ENCODE measurements around the gene MYCN. TPM values are rescaled to one million over a fixed set of nuclear protein-coding genes. Genes with fewer than 3 reads are reported as not detected.

MYCN gene
- total and polyA plus RNA-seq, 2 of the 4 experiments (the other 2 are of a cell fraction) = not detected

DNA sequence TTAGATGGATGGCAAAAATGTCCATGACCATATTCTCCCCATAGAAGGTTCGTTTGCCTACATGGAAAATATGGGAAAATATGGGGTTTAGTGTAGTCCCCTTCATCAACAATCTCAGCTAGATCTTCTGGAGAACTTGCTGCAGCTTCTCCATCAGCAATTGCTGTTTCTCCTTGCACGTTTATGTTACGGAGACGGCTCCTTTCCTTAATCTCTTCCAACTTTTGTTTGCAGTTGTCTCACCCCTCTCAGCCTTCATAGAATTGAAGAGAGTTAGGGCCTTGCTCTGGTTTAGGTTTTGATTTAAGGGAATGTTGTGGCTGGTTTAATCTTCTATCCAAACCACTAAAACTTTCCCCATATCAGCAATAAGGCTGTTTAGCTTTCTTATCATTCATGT is 28.9 kb downstream of the MYCN start:
- no peak overlapping the region for H4K91ac ChIP-seq (ENCODE audit: insufficient read depth, low read depth, low read length)
- no peaks in the 10 kb centered on the region for H3K27me3 ChIP-seq (ENCODE audit: control insufficient read depth, insufficient read depth, low read length)
- H2AK5ac ChIP-seq (ENCODE audit: low read depth, low read length) = no peak overlapping the region
- no peak overlapping the region for H3K9ac ChIP-seq (ENCODE audit: low read depth, low read length)
- no peak overlapping the region for H3K56ac ChIP-seq (ENCODE audit: extremely low read depth, insufficient read depth, low read length)
- H3K79me1 ChIP-seq (ENCODE audit: low read depth in 1 of 2, low read length in 2 of 2) = no peaks in the 10 kb centered on the region
- no peak overlapping the region for H3K4me2 ChIP-seq (ENCODE audit: low read depth, low read length)
- no peak overlapping the region for H3K4me3 ChIP-seq (ENCODE audit: insufficient read depth, low read depth, low read length)
- no CpG with 5 or more reads among the region's 4 CpGs for WGBS, 2 experiments (ENCODE audit: extremely low coverage in 2 of 2, insufficient read length in 1 of 2)
- no peaks in the 10 kb centered on the region for H3K9me1 ChIP-seq (ENCODE audit: insufficient read depth, low read length)
- no peak for DNase-seq
- no peak for TF ChIP-seq POLR2A (IDR thresholded peaks at IDR 0.05; ENCODE audit: low read depth, low read length)
- TF ChIP-seq, protein P1, sequence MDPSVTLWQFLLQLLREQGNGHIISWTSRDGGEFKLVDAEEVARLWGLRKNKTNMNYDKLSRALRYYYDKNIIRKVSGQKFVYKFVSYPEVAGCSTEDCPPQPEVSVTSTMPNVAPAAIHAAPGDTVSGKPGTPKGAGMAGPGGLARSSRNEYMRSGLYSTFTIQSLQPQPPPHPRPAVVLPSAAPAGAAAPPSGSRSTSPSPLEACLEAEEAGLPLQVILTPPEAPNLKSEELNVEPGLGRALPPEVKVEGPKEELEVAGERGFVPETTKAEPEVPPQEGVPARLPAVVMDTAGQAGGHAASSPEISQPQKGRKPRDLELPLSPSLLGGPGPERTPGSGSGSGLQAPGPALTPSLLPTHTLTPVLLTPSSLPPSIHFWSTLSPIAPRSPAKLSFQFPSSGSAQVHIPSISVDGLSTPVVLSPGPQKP (IDR thresholded peaks at IDR 0.05; ENCODE audit: borderline replicate concordance, low read depth, low read length) = no peak
- TF ChIP-seq RCOR1 (IDR thresholded peaks at IDR 0.05; ENCODE audit: insufficient replicate concordance, low read length) = no peak
- TF ChIP-seq CHD1 (IDR thresholded peaks at IDR 0.05; ENCODE audit: low read depth, low read length) = no peak
- TF ChIP-seq, protein P2, sequence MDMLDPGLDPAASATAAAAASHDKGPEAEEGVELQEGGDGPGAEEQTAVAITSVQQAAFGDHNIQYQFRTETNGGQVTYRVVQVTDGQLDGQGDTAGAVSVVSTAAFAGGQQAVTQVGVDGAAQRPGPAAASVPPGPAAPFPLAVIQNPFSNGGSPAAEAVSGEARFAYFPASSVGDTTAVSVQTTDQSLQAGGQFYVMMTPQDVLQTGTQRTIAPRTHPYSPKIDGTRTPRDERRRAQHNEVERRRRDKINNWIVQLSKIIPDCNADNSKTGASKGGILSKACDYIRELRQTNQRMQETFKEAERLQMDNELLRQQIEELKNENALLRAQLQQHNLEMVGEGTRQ (IDR thresholded peaks at IDR 0.05; ENCODE audit: low read depth, low read length) = no peak
- TF ChIP-seq BHLHE40 (IDR thresholded peaks at IDR 0.05; ENCODE audit: low read depth, low read length) = no peak
- no peak for TF ChIP-seq MAFK (IDR thresholded peaks at IDR 0.05; ENCODE audit: low read depth, low read length)
- TF ChIP-seq FOS (IDR thresholded peaks at IDR 0.05; ENCODE audit: low read depth, low read length) = no peak
- no peak for TF ChIP-seq SMC3 (IDR thresholded peaks at IDR 0.05; ENCODE audit: low read depth, low read length)
- BruUV-seq (replicated peaks) = no TSS peak
- H3K4me1 ChIP-seq (ENCODE audit: control insufficient read depth, insufficient read depth, low read length) = no peaks in the 10 kb centered on the region
- no peaks in the 10 kb centered on the region for H3K36me3 ChIP-seq (ENCODE audit: control insufficient read depth, insufficient read depth, low read length)
- H2BK5ac ChIP-seq (ENCODE audit: low read depth, low read length, poor library complexity, severe bottlenecking) = no peak overlapping the region
- H3K27ac ChIP-seq (ENCODE audit: insufficient read depth, low read length) = no peak overlapping the region
- no peaks in the 10 kb centered on the region for H4K20me1 ChIP-seq (ENCODE audit: insufficient read depth, low read length)
- ChIA-PET CTCF (no interaction called here), POLR2A (ENCODE audit: unreplicated experiment) (no interaction called here)
- H2BK15ac ChIP-seq (ENCODE audit: low read depth, low read length) = no peak overlapping the region
- H3K14ac ChIP-seq (replicated peaks; ENCODE audit: low read depth, low read length) = no peak overlapping the region
- no peak overlapping the region for H2AK9ac ChIP-seq (replicated peaks; ENCODE audit: low read depth, low read length, poor library complexity)
- H2AFZ ChIP-seq (replicated peaks; ENCODE audit: low read length, poor library complexity) = no peak overlapping the region
- no peak overlapping the region for H2BK120ac ChIP-seq (ENCODE audit: low read depth, low read length)
- H4K5ac ChIP-seq (ENCODE audit: low read depth, low read length) = no peak overlapping the region
- H3K18ac ChIP-seq (ENCODE audit: low read depth, low read length) = no peak overlapping the region
- no peak overlapping the region for H3K23ac ChIP-seq (ENCODE audit: low read depth, low read length)
- H3K4ac ChIP-seq (ENCODE audit: low read depth, low read length) = no peak overlapping the region
- no peak overlapping the region for H2BK20ac ChIP-seq (ENCODE audit: low read depth, low read length)
- no peak overlapping the region for H4K8ac ChIP-seq (ENCODE audit: low read depth in 2 of 2, low read length in 2 of 2)
- H3K9me3 ChIP-seq (ENCODE audit: control insufficient read depth, insufficient read depth, low read length) = peaks cover 30% of the 10 kb centered on the region
- in situ Hi-C loops (cut with MboI; ENCODE audit: low sequenced_read_pairs) = no loop called here
- no peak for ATAC-seq (ENCODE audit: low read depth)
- intact Hi-C loops (cut with micrococcal nuclease) = no loop called here
- dilution Hi-C loops (cut with HindIII; ENCODE audit: low sequenced_read_pairs, unreplicated experiment) = no loop called here
